Measurements from ENCODE around the gene FAU.

The FAU gene

DNA sequence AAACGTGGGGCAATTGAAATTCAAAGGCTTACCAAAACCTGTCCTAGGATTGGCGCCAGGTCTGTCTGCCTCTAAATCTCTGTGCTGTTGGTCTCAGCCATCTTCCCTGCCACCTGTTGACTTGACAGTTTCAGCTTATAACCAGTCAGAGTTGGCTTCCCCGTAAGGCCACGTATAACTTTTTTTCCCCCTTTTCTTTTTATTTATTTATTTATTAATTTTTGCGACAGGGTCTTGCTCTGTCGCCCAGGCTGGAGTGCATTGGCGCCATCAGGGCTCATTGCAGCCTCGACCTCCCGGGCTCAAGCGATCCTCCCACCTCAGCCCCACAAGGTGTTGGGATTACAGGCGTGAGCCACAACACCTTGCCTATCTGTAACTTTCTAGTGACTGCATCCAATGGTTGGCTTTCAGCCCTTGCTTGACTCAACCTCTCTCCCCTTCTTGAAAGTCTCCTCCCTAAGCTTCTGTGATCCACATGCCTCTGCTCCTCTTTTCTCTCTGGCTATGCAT lies 13.8 kb upstream of the FAU start:
- DNase-seq, result no peak

DNA sequence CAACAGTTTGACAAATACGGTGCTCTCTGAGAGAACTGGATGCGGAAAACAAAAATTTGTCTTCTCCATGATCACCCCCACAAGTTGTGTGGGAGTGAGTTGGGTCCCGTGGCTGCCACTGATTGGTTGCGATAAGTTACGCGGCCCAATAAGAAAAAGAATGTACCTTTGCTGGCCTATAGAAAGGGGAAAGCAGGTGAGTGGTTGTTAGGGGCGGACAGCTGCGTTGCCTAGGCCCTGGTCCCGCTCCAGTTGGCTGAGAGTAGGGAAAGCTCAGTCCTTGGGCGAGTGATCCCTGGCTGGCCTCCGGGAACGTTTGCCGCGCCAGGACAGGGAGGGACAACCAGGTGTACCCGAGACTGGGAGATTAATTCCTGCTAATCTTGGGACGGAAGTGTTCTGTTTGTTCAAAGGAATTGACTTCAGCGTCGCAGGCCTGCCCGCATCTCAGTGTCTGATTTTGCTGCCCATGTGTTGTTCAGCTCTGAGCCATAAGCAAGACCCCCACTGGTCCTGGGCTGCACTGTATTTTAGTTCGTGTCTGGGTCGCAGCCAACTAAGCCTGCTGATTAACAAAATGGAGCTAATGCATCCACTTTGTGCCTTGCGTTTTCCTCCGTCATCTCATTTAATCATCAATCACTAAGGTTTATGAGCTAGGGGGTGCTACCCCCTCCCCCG lies 13.2 kb upstream of the FAU start:
- peak; percentile 81 to 90 for DNase-seq

DNA sequence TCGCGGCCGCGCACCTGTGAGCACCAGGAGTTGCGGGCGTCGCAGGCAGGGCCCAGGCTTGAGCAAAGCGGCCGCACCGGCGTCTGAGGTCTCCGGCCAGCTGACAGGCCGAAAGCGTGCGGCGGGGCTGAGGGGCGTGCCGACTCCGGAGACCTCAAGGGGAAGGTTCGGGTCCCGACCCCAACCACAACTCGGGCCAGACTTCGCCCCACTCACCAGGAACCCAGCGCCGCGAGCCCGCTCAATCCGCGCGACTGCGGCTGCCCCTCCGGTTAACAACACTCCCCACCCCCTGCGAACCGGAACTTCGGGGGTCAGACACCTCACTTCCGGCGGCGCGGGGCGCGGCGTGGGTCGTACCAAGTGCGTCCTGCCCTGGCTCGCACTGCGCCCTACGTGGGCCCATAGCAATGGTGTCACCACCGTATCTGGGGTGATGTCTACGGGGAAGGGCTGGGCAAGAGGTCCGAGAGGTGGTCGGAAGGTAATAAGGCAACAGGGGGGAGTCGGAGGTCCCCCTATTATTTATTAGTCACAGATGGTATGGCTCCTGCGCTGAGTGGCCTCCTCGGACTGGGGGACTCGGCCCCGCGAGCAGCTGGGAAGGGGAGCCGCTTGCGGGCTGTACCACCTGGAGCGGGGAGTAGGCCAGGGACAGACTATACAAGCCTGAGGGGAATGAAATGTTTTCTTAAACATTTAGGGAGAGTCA lies 12.5 kb upstream of the FAU start, which contains the start of gene SYVN1:
TSS of gene SYVN1 (minus strand) at position 280 of the 712 bp plus-strand sequence. CDS start 918 bp downstream, outside the sequence.
- peak; percentile 85 to 86 for DNase-seq

DNA sequence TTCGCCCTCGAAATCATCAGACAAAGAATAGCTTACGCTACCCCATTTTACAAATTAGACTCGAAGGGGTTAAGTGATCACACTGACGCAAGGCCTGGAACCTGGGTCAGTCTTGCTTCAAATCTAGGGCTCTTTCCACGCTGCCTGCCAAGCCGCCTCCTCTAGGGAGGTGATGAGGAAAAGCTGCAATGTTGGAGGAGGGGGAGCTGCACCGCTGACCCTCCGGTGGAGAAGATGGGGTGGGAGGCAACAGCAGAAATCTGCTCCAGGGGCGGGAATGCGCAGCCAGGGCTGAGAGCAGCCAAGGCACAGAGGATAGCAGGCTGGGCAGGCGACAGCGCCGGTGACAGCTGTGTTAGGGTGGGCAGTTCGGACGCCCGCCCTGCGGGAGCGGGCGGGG lies 11.8 kb upstream of the FAU start:
- no peak for DNase-seq

DNA sequence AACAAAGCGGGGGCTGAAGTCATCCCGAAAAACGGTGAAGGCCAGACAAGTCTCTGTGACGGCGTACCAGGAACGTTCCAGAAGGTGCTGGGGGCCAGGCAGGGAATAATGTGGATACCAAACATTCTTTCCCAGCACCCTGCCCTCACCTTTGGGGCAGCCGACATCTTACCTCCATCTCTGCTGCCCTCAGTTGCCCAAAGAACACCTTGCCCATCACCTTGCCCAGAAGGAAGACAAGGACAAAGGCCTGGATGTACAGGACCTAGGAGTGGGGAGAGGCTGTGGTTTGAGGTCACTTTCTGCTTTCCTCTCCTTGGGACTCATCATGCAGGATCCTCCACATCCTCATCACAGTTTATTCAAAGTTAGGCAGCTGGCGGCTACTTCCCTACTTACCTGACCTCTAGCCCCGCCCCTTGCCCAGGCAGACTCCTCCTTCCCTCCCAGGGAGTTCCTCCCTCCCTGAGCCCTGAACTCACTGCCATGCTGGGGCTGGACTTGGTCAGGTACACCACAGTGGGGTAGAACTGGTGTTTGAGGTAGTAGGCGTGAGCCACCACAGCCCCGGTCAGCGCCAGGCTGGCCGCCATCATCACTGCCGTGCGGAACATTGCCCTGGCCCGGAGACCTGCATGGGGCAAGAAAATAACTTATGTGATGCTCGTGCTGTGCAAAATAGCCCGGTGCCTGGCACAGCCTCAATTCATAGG lies 11.2 kb upstream of the FAU start:
- DNase-seq, result no peak

DNA sequence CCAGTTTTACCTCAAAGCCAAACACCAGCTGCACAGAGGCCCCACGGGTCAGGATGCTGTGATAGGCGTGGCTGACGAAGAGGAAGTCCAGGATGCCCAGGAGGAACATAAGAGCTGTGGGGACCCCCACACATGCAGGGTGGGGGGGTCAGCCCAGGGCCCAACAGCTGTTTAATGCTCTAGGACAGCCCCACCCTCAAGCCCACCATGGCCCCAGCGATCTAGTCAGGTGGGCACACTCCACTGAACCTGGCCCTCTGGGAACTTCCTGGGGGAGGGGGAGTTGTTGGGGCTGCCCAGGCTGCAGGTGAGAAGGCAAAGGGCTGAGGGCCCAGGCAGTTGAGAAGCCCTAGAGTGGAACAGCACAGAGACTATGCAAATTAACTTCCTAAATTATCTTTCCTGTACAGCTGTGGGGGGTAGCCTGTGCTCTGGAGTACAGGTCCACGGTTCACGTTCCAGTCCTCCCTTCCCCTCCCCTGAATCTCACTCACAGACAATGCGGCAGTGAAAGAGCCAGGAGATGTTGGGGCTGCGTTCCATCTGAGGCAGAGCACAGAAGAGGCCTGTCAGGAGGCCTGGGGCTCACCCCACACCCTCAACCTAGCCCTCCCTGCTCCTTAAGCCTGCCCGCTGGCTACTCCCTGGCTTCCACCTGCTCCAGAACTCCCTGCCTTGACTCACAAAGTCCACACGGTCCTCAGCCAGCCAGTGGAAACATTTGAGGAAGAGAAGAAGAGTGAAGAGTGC lies 10.5 kb upstream of the FAU start:
- DNase-seq, result no peak

DNA sequence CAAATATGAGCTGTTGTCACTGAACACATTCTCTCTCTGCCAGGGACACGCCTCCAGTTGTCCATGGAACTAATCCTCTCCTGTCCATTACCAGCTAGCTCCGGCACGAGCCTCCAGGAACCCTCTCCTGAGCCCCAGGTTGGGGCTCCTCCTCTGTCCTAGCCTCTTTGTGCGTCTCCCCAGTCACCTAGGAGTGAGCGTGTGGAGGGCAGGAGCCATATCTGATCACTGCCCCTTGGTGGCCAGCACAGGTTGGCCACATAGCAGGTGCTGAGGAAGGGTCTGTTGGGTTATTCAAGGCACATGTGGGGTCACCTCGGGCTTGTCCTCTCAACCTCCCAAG lies 9.9 kb upstream of the FAU start:
- DNase-seq, result no peak

DNA sequence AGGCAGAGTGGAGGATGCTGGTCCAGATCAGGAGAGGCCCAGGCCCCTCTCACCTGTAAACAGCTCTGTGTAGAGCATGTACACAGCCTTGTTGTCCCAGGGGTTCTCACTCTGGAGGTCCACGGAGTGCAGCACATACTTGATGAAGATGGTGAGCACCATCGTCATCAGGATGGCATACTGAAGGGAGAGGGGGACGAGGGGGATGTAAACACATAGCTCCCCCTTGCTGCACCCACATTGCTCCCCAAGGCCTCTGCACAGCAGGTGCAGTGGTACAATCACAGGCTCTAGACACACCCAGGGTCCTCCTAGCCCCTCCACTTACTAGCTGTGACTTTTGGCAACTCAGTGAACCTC lies 9.5 kb upstream of the FAU start:
- no peak for DNase-seq

DNA sequence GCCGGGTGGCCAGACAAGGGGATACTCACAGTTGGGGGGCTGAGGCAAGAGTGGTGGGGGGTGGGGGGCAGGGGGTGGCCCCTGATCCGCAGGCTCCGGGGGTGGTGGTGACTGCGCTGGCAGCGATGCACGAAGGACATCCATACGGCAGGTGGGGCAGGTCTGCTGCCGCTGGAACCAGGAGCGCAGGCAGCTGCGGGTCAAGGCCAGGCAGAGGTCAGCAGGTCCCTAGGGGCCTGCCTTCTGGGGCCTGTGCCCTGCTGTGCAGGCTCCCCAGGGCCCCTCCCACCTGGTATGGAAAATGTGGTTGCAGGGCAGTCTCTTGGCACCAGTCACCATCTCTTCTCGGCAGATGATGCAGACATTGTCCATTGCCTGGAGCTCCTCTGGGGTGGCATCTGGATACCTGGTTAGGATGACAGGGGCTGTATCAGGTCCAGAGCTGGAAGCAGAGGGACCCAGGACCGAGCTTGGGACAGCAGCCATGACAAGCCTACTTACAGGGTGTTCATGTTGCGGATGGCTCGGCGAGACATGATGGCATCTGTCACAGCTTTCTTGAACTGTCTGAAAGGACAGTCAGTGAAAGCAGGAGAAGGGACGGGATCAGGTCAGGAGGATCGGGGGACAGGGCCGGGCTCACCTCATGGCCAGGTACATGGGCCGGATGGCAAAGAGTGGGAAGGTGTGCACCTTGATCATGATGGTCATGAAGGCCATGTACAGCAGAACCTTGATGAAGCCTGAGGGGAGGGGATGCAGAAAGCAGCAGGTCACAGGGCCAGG lies 8.9 kb upstream of the FAU start:
- no peak for DNase-seq

DNA sequence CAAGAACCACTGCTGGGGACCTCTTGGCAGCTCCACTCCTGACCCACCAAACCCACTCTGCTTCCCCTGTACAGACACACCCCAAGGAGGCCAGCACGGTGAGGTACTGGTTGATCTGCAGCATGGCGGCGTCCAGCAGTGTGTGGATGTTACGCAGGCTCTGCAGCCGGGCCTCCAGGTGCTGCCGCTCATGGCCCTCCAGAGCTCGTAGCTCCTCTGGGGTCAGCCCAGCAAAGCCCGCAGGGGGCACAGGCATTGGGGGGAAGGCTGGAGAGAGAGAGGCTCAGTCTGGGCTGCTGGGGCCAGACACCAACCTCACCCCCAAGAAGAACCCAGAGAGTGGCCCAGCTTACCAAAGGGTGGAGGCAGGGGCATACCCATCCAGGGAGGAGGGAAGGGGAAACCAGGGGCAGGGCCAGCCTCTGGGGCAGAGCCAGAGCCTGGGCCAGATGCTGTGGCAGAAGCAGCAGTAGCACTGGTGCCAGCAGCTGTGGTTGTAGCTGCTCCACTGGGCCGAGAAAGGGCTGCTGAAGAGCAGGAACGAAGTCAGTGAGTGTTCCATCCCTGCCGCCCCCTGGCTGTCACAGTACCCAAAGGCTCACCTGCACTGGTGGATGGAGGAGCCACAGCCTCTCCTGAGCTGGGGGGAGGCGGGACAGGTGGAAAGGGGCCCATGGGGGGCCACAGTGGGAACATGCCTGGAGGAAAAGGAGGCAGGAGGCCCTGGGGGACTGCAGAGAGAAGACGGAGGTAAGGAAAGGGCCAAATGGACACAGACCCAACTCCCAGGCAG lies 7.9 kb upstream of the FAU start:
- DNase-seq, result no peak

DNA sequence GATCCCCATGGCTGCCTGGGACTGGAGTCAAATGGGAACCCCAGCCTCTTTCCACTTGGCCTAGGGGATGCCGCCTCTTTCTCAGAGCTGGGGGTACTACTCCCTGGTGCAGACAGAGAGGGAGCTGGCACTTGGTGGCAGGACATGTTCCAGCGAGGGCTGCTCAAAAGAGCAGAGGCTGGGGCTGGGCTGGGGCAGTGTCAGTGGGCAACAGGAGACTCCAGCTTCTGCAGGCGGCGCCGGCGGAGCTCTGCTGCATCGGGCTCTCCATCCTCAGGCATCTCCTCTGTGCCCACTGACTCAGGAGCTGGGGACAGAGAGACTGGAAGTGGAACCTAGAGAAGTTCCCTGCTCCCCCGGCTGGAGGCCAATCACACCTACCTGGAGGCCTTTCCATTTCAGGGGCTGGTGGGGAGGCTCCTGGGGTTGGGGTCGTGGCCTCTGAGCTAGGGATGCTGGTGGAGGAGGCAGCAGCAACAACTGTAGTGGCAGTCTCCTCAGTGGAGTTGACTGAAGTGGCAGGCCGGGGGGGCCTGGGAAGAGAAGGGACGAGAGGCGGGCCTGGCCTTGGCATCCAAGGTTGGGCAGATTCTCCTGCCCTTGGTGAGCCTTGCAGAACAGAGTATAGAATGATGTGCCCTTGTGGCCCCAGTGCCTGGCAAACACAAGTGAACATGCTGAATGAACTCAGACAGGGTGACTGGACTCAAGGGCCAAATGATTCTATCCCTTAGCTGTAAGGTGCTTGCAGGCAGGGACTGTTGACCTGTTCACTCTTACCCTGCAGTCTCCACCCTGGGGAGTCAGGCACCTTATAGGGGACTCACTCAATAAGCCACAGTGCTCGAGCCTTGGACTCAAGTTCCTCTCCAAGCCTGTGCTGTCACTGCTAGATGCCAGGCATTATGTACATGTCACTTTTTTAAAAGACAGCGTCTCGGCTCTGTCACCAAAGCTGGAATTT lies 6.5 kb upstream of the FAU start:
- DNase-seq, result no peak

DNA sequence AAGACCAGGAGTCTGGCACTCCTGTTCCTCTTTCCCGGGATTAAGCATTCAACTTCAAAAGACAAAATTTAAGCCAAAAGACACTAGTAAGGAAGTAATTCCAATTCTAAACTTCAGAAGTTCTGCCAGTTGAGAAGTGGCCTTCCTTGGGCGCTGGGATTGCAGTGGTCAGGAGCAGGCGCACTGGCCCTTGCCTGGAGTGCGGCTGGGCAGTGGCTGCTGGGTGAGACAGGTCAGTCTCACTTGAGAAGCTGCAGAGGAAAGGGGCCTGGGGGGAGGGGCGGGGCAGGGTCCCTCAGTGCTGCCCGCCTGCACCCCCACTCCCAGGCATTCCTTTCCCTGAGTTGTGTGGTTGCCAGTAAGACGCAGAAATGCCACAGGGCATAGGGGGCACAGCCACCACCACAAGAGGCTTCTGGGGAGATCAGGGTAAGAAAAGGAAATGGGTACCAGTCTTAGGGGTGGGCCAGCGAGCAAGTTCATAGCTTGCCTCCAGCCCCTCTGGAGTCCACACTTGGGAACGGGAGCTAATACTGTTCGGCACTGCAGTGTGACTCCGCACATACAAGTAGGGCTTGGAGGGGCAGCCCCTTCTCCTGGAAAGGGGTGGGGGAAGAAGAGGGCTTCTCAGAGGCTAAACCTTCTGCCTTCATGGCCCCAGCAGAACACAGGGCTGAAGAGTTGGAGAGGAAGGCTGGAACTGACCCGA lies 5.7 kb upstream of the FAU start:
- DNase-seq, result no peak

DNA sequence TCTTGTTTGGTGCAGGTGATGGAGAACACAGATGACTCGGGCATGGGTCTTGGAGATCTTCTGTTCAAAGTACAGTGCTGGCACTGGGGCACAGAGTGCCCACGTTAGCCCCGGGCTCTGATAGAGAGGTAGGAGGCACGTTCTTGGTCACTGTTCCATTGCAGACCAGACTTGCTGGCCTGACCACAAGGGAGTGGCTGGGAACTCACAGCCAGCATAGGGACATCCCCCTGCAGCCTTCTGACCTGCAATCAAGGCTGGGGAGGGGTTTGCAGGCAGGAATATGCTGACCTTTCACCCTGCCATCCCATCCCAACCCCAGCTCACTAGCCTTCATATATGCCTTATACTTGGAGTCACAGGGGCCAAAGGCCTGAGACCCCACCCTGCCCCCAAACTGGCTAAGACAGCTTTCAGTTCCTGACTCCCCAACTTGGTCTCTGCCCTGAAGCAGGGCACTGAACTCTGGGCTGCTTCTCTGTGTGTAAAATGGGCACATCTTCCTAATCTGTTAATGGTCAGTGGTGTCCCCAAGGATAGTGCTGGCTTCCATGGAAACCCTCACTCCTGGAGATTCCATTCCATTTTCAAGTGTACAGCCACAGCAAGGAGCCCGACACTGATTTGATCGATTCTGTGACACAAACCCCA lies 4.8 kb upstream of the FAU start:
- DNase-seq, result no peak

DNA sequence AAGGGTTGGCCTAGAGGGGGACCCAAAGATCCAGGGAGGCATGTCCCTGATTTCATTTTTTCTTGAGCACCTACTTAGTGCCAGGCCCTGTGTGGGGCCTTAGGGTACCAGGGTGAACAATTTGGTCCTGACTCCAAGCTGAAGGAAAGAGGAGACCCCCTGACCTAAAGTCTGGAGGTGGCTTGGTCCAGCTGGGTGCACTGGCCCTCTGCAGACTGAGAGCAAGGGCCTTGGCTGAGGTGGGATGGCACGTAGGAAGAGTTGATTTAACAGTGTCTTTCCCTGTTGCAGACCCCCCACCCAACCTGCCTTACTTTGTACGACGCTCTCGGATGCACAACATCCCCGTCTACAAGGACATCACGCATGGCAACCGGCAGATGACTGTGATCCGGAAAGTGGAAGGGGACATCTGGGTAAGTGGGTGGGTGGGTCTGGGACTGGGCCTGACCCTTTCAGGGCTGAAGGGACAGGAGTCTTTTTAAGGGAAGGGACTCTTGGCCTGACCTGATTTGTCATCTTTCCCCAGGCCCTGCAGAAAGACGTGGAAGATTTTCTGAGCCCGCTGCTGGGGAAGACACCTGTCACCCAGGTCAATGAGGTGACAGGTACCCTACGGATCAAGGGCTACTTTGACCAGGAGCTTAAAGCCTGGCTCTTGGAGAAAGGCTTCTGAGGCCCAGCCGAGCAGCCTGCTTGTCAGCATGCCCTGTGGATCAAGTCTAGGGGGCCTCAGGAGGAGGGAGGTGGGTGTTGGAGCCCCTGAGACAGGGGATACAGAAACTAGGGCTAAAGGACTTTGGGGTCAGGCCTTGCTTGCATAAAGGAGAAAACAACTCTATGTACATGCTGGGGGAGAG lies 3.5 kb upstream of the FAU start:
- DNase-seq, result no peak

DNA sequence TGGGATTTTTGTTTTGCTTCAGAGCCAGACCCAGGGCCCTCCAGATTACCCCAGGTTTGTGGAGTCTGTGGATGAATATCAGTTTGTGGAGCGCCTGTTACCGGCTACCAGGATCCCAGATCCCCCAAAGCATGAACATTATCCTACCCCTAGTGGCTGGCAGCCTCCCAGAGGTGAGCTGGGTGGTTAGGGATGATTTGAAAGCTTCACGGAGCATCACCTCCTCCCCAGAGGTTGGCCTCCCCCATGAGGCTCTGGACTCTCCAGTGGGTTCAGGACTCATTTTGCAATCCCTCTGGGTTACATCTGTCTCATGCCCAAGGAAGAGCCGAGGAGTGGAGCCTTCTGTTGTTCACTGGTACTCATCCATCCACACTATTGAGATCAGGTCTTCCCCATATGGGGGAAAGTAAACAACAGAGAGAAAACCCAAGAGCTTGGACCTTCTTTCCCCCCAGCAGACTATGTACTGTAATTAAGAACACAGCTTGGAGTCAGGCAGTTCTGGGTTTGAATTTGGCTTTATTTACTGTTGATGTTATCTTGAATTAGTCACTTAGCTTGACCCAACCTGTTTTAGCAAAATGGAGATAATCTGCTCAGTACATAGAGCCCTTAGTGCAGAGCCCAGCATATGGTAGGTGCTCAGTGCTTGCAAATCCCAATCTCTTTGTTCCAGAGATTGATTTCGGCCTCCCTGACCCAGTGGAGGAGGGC lies 2.7 kb upstream of the FAU start:
- no peak for DNase-seq

DNA sequence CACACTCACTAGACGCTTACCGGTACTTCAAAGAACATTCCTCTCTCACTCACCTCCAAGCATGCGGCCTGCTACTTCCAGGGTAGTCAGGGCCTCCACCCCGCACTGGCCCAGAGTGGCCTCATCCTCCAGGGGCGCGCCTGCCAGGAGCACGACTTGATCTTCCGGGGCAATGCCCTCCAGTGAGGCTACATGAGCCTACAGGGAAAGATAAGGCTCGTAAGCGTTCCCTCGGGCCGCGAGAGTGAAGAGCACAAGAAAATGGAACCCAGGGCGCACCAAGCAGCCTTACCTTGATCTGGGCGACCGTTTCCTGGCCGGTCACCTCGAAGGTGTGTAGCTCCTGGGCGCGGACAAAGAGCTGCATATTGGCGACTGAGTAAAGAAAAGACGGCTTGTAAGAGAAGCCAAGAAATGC lies 478 bp downstream of the FAU start:
- no peak for DNase-seq

DNA sequence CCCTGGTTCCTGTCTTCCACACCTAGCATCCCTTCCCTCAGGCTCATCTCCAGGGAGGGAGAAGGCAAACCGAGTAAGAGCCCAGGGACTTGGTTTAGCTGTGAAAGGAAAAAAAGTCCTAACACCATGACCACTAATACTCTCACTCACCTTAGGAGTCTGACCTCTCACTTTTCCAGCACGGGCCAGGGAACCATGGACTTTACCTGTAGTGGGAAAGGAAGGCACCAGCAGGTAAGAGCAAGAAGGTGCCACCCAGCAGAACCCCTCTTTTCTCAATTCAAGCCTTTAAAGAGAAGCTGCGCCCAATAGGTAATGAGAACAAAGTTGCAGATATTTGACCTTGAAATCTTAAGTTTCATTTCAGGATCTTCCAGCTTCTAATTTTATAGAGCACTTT lies 1.1 kb downstream of the FAU start:
- no peak for DNase-seq

DNA sequence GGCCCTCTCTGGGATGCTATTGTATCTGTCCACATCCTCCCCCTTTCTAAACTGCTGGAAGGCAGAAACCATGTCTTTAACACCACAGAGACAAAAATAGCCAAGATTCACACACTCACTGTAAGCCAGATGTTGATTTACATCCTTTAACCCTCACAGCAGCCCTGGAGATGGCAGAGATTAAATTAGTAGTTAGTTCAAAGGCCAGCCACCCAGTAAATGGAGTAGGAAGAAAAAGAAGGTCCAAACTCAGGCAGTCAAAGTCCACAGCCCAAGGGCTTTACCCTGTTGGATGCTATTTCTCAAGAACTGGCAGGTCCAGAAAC lies 2.3 kb downstream of the FAU start:
- DNase-seq, result no peak

Measured in hippocampal formation (tissue), 2 donors.